SK-N-MC (cell line): Measurements from ENCODE around the gene HAGH.

Source experiments
- EZH2 ChIP-seq: fragments of 200-600 bp; sonication (generic); IDR thresholded peaks from one replicate; pipeline ENCODE4 v1.6.1; 2017; ENCODE audit warnings: antibody characterized with exemption
- POLR2AphosphoS5 ChIP-seq: IDR thresholded peaks from 2 replicates; pipeline ENCODE4 v1.6.1; 2012; ENCODE audit warnings: mild to moderate bottlenecking, low read depth, low read length, borderline replicate concordance

DNA sequence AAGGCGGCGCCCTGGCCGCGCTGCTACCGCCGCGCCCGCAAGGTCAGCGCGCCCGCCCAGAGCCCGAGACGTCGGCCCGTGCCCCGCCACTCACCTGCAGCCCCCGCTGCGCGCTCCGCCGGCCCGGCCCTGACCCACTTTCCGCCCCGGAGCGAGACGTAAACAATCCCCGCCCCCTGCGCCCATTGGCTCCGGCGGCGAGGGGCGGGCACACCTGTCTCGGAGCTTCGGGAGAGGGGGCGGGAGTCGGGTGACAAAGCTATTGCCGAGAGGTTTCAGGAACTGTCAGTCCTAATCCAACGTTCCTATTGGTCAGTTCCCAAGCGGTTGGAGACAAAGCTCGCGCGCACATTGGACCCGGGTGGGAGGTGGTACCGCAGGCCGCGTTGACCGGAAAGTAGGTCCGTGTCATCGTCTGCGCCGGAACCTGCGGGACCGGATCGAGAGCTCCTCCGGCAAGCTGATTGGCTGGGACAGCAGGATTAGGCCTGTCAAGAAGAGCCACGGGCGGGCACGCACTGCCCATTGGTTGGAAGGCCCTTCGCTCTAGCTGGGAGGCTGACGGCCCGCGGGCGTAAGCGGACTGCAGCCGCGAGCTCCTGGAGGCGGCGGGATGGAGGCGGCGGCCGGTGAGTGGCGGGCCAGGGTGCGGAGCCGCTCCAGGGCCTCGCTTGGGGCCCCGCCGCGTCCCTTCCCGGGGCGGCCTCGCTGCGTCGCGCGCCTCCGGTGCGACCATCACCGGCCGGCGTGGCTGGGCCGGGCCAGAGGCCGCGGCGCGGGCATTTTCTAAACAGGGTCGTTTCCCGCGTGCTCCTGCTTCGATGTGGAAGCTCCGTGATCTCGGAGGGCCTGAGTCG, 44.0 kb downstream of the HAGH start, which contains the start of the genes NUBP2 and SPSB3:
- peak; percentile 66; the same call in 1 of the 2 replicates for TF ChIP-seq POLR2AphosphoS5
- no peak for TF ChIP-seq EZH2
